GM20000 (cell line): ENCODE data around the gene SYNDIG1L.
A peak's percentile ranks its signal among the peaks of the same experiment; 100 is the strongest.
"Not testable (repeated sequence)": the region's sequence is repeated elsewhere in the genome, so short reads cannot be mapped to it uniquely, and the experiment has no call there.

Experiments
- DNase-seq: peaks from one replicate; pipeline ENCODE4 v3.0.0; 2012; ENCODE audit warnings: low spot score
- CTCF ChIP-seq: IDR thresholded peaks from 2 replicates; pipeline ENCODE4 v1.5.1; 2012; ENCODE audit warnings: mild to moderate bottlenecking, control low read depth; ENCODE audit errors: extremely low read depth, missing control alignments

Gene SYNDIG1L

GRCh38 chr14:74464785-74465184 is 38.8 kb upstream of the SYNDIG1L start:
- no peak for DNase-seq
- TF ChIP-seq CTCF: no peak

- no peak for TF ChIP-seq CTCF
- no peak for DNase-seq
Observed at GRCh38 chr14:74463697-74464096, 37.7 kb upstream of the SYNDIG1L start.

GRCh38 chr14:74462993-74463392 is 37.0 kb upstream of the SYNDIG1L start:
- no peak for DNase-seq
- no peak for TF ChIP-seq CTCF

- TF ChIP-seq CTCF: no peak
- DNase-seq: no peak
Observed at GRCh38 chr14:74459976-74460375, 34.0 kb upstream of the SYNDIG1L start.

GRCh38 chr14:74459289-74459946 is 33.4 kb upstream of the SYNDIG1L start:
- peak; percentile 50 for DNase-seq

GRCh38 chr14:74457565-74457895 is 31.5 kb upstream of the SYNDIG1L start:
- no peak for TF ChIP-seq CTCF
- no peak for DNase-seq

More at GRCh38 chr14:74459289-74459946, 33.4 kb upstream of the SYNDIG1L start:
- TF ChIP-seq CTCF: peak; percentile 37

- TF ChIP-seq CTCF: no peak
- no peak for DNase-seq
Observed at GRCh38 chr14:74456684-74457564, 30.9 kb upstream of the SYNDIG1L start.

- not testable (repeated sequence) for DNase-seq
Observed at GRCh38 chr14:74454397-74454796, 28.4 kb upstream of the SYNDIG1L start.
